HepG2 (cell line): Measurements from ENCODE around the gene KIF22. TPM values are rescaled to one million over a fixed set of nuclear protein-coding genes. Genes with fewer than 3 reads are reported as not detected.

Source experiments
- AHDC1 ChIP-seq: sonication (generic); formaldehyde crosslinking; IDR thresholded peaks from 2 replicates; pipeline ENCODE4 v1.5.1; 2020; ENCODE audit warnings: mild to moderate bottlenecking, missing genetic modification reagents, borderline replicate concordance
- ELF1 ChIP-seq: sonication (generic); formaldehyde crosslinking; IDR thresholded peaks from 2 replicates; pipeline ENCODE4 v1.4.0; 2020; ENCODE audit warnings: missing genetic modification reagents
- GLMP ChIP-seq: sonication (generic); formaldehyde crosslinking; IDR thresholded peaks from 2 replicates; pipeline ENCODE4 v1.9.0; 2021; ENCODE audit warnings: missing genetic modification reagents, mild to moderate bottlenecking, borderline replicate concordance
- HHEX ChIP-seq: IDR thresholded peaks from 2 replicates; pipeline ENCODE4 v1.6.1; 2016; ENCODE audit warnings: control low read depth
- HMG20B ChIP-seq: conservative IDR thresholded peaks from 2 replicates; pipeline ENCODE4 v1.6.1; 2016; ENCODE audit warnings: missing genetic modification reagents, missing compliant biosample characterization
- HOXA3 ChIP-seq: sonication (generic); formaldehyde crosslinking; IDR thresholded peaks from 2 replicates; pipeline ENCODE4 v1.5.0; 2020; ENCODE audit warnings: missing genetic modification reagents
- KAT7 ChIP-seq: IDR thresholded peaks from 2 replicates; pipeline ENCODE4 v1.6.1; 2018; ENCODE audit warnings: borderline replicate concordance, missing compliant biosample characterization
- RFX3 ChIP-seq: IDR thresholded peaks from 2 replicates; pipeline ENCODE4 v1.6.1; 2016; ENCODE audit warnings: missing biosample characterization, missing genetic modification reagents
- SOX5 ChIP-seq: IDR thresholded peaks from 2 replicates; pipeline ENCODE4 v1.6.1; 2016; ENCODE audit warnings: borderline replicate concordance
- TOPORS ChIP-seq: sonication (generic); formaldehyde crosslinking; IDR thresholded peaks from 2 replicates; pipeline ENCODE4 v1.8.0; 2023; ENCODE audit warnings: mild to moderate bottlenecking, missing genetic modification reagents
- ZFP82 ChIP-seq: sonication (generic); formaldehyde crosslinking; IDR thresholded peaks from 2 replicates; pipeline ENCODE4 v1.5.1; 2020; ENCODE audit warnings: mild to moderate bottlenecking, missing genetic modification reagents, borderline replicate concordance
- ZNF33B ChIP-seq: sonication (generic); formaldehyde crosslinking; IDR thresholded peaks from 2 replicates; pipeline ENCODE4 v1.5.1; 2020; ENCODE audit warnings: mild to moderate bottlenecking, missing genetic modification reagents
- ZNF432 ChIP-seq: sonication (generic); formaldehyde crosslinking; IDR thresholded peaks from 2 replicates; pipeline ENCODE4 v1.5.0; 2020; ENCODE audit warnings: missing genetic modification reagents, mild to moderate bottlenecking, borderline replicate concordance
- ZNF761 ChIP-seq: sonication (generic); formaldehyde crosslinking; conservative IDR thresholded peaks from 2 replicates; pipeline ENCODE4 v1.4.0; 2020; ENCODE audit warnings: mild to moderate bottlenecking, missing genetic modification reagents
- polyA plus RNA-seq, 8 experiments: library from polyadenylated mRNA; depleted of rRNA in 3 of 8; stranded (reverse) in 7 of 8; unstranded in 1 of 8; fragments of >200 nt; fragmentation: Illumina TruSeq in 4 of 8; extraction: Trizol in 4 of 8; gene quantifications; 2 replicates each; pipeline versions ENCODE4 v1.2.1 to v1.2.3, GENCODE V29; 2011 to 2016; ENCODE audit warnings: low read depth in 4 of 8, missing spikeins in 1 of 8, mixed read lengths in 1 of 8; ENCODE audit not compliant: insufficient read depth in 1 of 8
- total RNA-seq, 5 experiments: library from RNA; depleted of rRNA; stranded (reverse); fragments of >200 nt; fragmentation: Illumina TruSeq; extraction: Trizol; gene quantifications; 2 replicates each; pipeline ENCODE4 v1.2.3, GENCODE V29; 2016; ENCODE audit warnings: low read depth in 1 of 5
- TF ChIP-seq, protein P1 (sequence below): IDR thresholded peaks from 2 replicates; pipeline ENCODE4 v1.6.1; 2012; ENCODE audit warnings: low read length, improper control_type of control experiment
- TF ChIP-seq, protein P2 (sequence below): sonication (generic); formaldehyde crosslinking; conservative IDR thresholded peaks from 2 replicates; pipeline ENCODE4 v1.4.0; 2020; ENCODE audit warnings: missing genetic modification reagents
- TF ChIP-seq, protein P3 (sequence below): sonication (generic); formaldehyde crosslinking; conservative IDR thresholded peaks from 2 replicates; pipeline ENCODE4 v1.8.0; 2022; ENCODE audit warnings: mild to moderate bottlenecking, moderate library complexity, missing genetic modification reagents

Gene KIF22
- total and polyA plus RNA-seq, 2 of the 13 experiments (the other 11 are each of a cell fraction or from before 2014, with no cell fraction given): 95.8 to 118 TPM

GRCh38 chr16:29784901-29785500, 5.5 kb upstream of the KIF22 start (continued):
- TF ChIP-seq, protein P1, sequence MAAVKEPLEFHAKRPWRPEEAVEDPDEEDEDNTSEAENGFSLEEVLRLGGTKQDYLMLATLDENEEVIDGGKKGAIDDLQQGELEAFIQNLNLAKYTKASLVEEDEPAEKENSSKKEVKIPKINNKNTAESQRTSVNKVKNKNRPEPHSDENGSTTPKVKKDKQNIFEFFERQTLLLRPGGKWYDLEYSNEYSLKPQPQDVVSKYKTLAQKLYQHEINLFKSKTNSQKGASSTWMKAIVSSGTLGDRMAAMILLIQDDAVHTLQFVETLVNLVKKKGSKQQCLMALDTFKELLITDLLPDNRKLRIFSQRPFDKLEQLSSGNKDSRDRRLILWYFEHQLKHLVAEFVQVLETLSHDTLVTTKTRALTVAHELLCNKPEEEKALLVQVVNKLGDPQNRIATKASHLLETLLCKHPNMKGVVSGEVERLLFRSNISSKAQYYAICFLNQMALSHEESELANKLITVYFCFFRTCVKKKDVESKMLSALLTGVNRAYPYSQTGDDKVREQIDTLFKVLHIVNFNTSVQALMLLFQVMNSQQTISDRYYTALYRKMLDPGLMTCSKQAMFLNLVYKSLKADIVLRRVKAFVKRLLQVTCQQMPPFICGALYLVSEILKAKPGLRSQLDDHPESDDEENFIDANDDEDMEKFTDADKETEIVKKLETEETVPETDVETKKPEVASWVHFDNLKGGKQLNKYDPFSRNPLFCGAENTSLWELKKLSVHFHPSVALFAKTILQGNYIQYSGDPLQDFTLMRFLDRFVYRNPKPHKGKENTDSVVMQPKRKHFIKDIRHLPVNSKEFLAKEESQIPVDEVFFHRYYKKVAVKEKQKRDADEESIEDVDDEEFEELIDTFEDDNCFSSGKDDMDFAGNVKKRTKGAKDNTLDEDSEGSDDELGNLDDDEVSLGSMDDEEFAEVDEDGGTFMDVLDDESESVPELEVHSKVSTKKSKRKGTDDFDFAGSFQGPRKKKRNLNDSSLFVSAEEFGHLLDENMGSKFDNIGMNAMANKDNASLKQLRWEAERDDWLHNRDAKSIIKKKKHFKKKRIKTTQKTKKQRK: no peak
- TF ChIP-seq HHEX (CRISPR knock-in tag) (no peak), KAT7 (CRISPR knock-in tag) (peak; percentile 87), TOPORS (CRISPR knock-in tag) (0 out of 2 replicates have a peak, but pooled peaks have one; percentile 17), AHDC1 (CRISPR knock-in tag) (no peak), ELF1 (CRISPR knock-in tag) (no peak), HMG20B (CRISPR knock-in tag) (no peak), HOXA3 (CRISPR knock-in tag) (peak; percentile 94), ZNF432 (CRISPR knock-in tag) (no peak), RFX3 (no peak), ZNF761 (no peak), GLMP (no peak), ZFP82 (CRISPR knock-in tag) (no peak), ZNF33B (CRISPR knock-in tag) (peak; percentile 77; the same call in 1 of the 2 replicates), SOX5 (peak; percentile 33; the same call in 1 of the 2 replicates)
- TF ChIP-seq, protein P2, sequence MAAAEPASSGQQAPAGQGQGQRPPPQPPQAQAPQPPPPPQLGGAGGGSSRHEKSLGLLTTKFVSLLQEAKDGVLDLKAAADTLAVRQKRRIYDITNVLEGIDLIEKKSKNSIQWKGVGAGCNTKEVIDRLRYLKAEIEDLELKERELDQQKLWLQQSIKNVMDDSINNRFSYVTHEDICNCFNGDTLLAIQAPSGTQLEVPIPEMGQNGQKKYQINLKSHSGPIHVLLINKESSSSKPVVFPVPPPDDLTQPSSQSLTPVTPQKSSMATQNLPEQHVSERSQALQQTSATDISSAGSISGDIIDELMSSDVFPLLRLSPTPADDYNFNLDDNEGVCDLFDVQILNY (CRISPR knock-in tag): no peak
- TF ChIP-seq, protein P3, sequence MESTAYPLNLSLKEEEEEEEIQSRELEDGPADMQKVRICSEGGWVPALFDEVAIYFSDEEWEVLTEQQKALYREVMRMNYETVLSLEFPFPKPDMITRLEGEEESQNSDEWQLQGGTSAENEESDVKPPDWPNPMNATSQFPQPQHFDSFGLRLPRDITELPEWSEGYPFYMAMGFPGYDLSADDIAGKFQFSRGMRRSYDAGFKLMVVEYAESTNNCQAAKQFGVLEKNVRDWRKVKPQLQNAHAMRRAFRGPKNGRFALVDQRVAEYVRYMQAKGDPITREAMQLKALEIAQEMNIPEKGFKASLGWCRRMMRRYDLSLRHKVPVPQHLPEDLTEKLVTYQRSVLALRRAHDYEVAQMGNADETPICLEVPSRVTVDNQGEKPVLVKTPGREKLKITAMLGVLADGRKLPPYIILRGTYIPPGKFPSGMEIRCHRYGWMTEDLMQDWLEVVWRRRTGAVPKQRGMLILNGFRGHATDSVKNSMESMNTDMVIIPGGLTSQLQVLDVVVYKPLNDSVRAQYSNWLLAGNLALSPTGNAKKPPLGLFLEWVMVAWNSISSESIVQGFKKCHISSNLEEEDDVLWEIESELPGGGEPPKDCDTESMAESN: no peak; the same call in 1 of the 2 replicates
